Small intestine (tissue), 7 donors: Measurements from ENCODE around the gene DRICH1. TPM values are rescaled to one million over a fixed set of nuclear protein-coding genes. Genes with fewer than 3 reads are reported as not detected.
"Not testable (repeated sequence)": the region's sequence is repeated elsewhere in the genome, so short reads cannot be mapped to it uniquely, and the experiment has no call there.

Source experiments
- DNase-seq, 2 donors: peaks; one replicate each; pipeline versions ENCODE4 v3.0.0 to v3.0.0-alpha.2; 2013
- FAIRE-seq: peaks from 2 replicates; lab custom pipeline; 2012; peaks lifted over from hg19 to GRCh38; lab: Jason Lieb, UNC
- H3K27ac ChIP-seq, 3 donors: one replicate each; pipeline ENCODE4 v1.5.1; 2013; ENCODE audit warnings: low read length in 2 of 3, mild to moderate bottlenecking in 2 of 3, control low read depth in 1 of 3, inconsistent platforms in 1 of 3, low read depth in 1 of 3, moderate library complexity in 1 of 3
- H3K27me3 ChIP-seq, 3 donors: one replicate each; pipeline ENCODE4 v1.6.1; 2013; ENCODE audit warnings: low read length in 3 of 3, inconsistent platforms in 1 of 3; ENCODE audit not compliant: control insufficient read depth in 3 of 3, insufficient read depth in 3 of 3
- H3K36me3 ChIP-seq, 3 donors: one replicate each; pipeline ENCODE4 v1.6.1; 2013; ENCODE audit warnings: low read length in 3 of 3, inconsistent platforms in 1 of 3, low read depth in 1 of 3, mild to moderate bottlenecking in 1 of 3, moderate library complexity in 1 of 3; ENCODE audit not compliant: control insufficient read depth in 3 of 3, insufficient read depth in 2 of 3
- H3K4me1 ChIP-seq, 3 donors: one replicate each; pipeline ENCODE4 v1.6.1; 2013; ENCODE audit warnings: low read length in 2 of 3, inconsistent platforms in 1 of 3, low read depth in 1 of 3, mild to moderate bottlenecking in 1 of 3, moderate library complexity in 1 of 3; ENCODE audit not compliant: control insufficient read depth in 3 of 3, insufficient read depth in 2 of 3
- H3K4me3 ChIP-seq, 3 donors: one replicate each; pipeline ENCODE4 v1.5.1; 2013; ENCODE audit warnings: low read length in 3 of 3, control low read depth in 1 of 3, inconsistent platforms in 1 of 3, low read depth in 1 of 3, mild to moderate bottlenecking in 1 of 3, moderate library complexity in 1 of 3
- H3K9me3 ChIP-seq, 2 donors: one replicate each; pipeline ENCODE4 v1.6.1; 2013; ENCODE audit warnings: low read depth in 1 of 2, low read length in 1 of 2; ENCODE audit not compliant: control insufficient read depth in 2 of 2, insufficient read depth in 1 of 2
- WGBS, 3 donors: extraction: QIAGEN DNeasy Blood & Tissue Kit; methylation state at CpG; one replicate each; pipeline ENCODE4 v1.1.7; 2013; 5-methylcytosine and 5-hydroxymethylcytosine counted together
- polyA plus RNA-seq, 4 donors: library from polyadenylated mRNA; stranded (reverse) in 3 of 4; unstranded in 1 of 4; fragments of 200-250 nt in 3 of 4; fragments of 120-200 nt in 1 of 4; gene quantifications; one replicate each; pipeline versions ENCODE4 v1.2.1 to v1.2.3, GENCODE V29; 2013
- donor health status: healthy with polysubstance abuse.
- donor health status: control.
- donor health status: control.
- donor health status: Bipolar disorder and iron deficiency.
- donor health status: healthy.

Gene DRICH1
- polyA plus RNA-seq, 4 donors: 0.30 to 1.8 (median 0.97) TPM

GRCh38 chr22:23635291-23635690, 3.2 kb upstream of the DRICH1 start:
- FAIRE-seq: not testable (repeated sequence)
- whole genome bisulfite sequencing, 3 donors: 87 to 92% (median 88%) methylated on average over 8 of the region's 8 CpGs

GRCh38 chr22:23628056-23628743, 3.9 kb downstream of the DRICH1 start:
- FAIRE-seq, H3K36me3 ChIP-seq, H3K27ac ChIP-seq, H3K9me3 ChIP-seq, DNase-seq, H3K27me3 ChIP-seq, H3K4me1 ChIP-seq, H3K4me3 ChIP-seq: not testable (repeated sequence)
- 78 to 86% (median 78%) methylated on average over 6 of the region's 6 CpGs for WGBS, 3 donors

More at GRCh38 chr22:23635291-23635690, 3.2 kb upstream of the DRICH1 start:
- not testable (repeated sequence) for H3K27me3 ChIP-seq, DNase-seq, H3K9me3 ChIP-seq, H3K4me3 ChIP-seq, H3K4me1 ChIP-seq, H3K27ac ChIP-seq
- peaks cover 0 to 19% (median 0%) of the 10 kb centered on the region in 3 donors for H3K36me3 ChIP-seq

GRCh38 chr22:23627401-23628055, 4.6 kb downstream of the DRICH1 start:
- WGBS, 3 donors: 46 to 56% (median 48%) methylated on average over 3 of the region's 3 CpGs
- not testable (repeated sequence) for H3K4me3 ChIP-seq, H3K27me3 ChIP-seq, H3K4me1 ChIP-seq, H3K36me3 ChIP-seq, H3K9me3 ChIP-seq, FAIRE-seq, H3K27ac ChIP-seq
- peak in 1 of 2 donors; percentile 58 for DNase-seq

- 72 to 81% (median 77%) methylated on average over 2 of the region's 2 CpGs for WGBS, 3 donors
- no peak overlapping the region for H3K4me3 ChIP-seq
- H3K9me3 ChIP-seq: no peaks in the 10 kb centered on the region
- no peak overlapping the region for H3K27ac ChIP-seq
- H3K27me3 ChIP-seq: no peaks in the 10 kb centered on the region
- FAIRE-seq: no peak
- no peaks in the 10 kb centered on the region for H3K36me3 ChIP-seq
- peak in 1 of 2 donors; percentile 39 for DNase-seq
- H3K4me1 ChIP-seq: peaks cover 0 to 8% (median 0%) of the 10 kb centered on the region in 3 donors
Measured at GRCh38 chr22:23626286-23626975, 5.7 kb downstream of the DRICH1 start.

- Histone ChIP-seq H3K9me3 (no peaks in the 10 kb centered on the region), H3K4me1 (peaks cover 0 to 13% (median 0%) of the 10 kb centered on the region in 3 donors), H3K27me3 (no peaks in the 10 kb centered on the region), H3K36me3 (no peaks in the 10 kb centered on the region), H3K27ac (no peak overlapping the region), H3K4me3 (no peak overlapping the region)
- DNase-seq (no peak), FAIRE-seq (no peak)
- WGBS, 3 donors: 59 to 79% (median 63%) methylated on average over 2 of the region's 2 CpGs
Measured at GRCh38 chr22:23622634-23623033, 9.5 kb downstream of the DRICH1 start.

- WGBS, 3 donors: 75 to 82% (median 79%) methylated on average over 2 of the region's 2 CpGs
- H3K27ac ChIP-seq: peak overlapping the region in 1 of 3 donors; percentile 63
- FAIRE-seq, H3K4me3 ChIP-seq, H3K36me3 ChIP-seq, DNase-seq, H3K27me3 ChIP-seq, H3K9me3 ChIP-seq: not testable (repeated sequence)
- peaks cover 0 to 13% (median 0%) of the 10 kb centered on the region in 3 donors for H3K4me1 ChIP-seq
Measured at GRCh38 chr22:23621916-23622315, 10.2 kb downstream of the DRICH1 start.

GRCh38 chr22:23621082-23621780, 10.9 kb downstream of the DRICH1 start:
- H3K9me3 ChIP-seq: no peaks in the 10 kb centered on the region
- H3K27me3 ChIP-seq: no peaks in the 10 kb centered on the region
- H3K4me1 ChIP-seq: peaks cover 0 to 13% (median 0%) of the 10 kb centered on the region in 3 donors
- DNase-seq (peak; percentile 14 to 81), FAIRE-seq (no peak)
- H3K36me3 ChIP-seq: no peaks in the 10 kb centered on the region
- 37 to 63% (median 52%) methylated on average over 9 of the region's 9 CpGs for WGBS, 3 donors
- H3K27ac ChIP-seq: peak overlapping the region in 1 of 3 donors; percentile 63
- H3K4me3 ChIP-seq: no peak overlapping the region
